HEK293 (cell line): Measurements from ENCODE around the gene SMCP.

Experiments
- CTCF ChIP-seq: fragments of 450-650 bp; formaldehyde crosslinking; IDR thresholded peaks from 2 replicates; pipeline ENCODE4 v1.5.1; 2016; ENCODE audit warnings: missing biosample characterization, missing genetic modification characterization
- REST ChIP-seq: fragments of 450-650 bp; formaldehyde crosslinking; IDR thresholded peaks from 2 replicates; pipeline ENCODE4 v1.5.1; 2016; ENCODE audit warnings: missing biosample characterization, missing genetic modification characterization
- ZNF202 ChIP-seq: fragments of 450-650 bp; formaldehyde crosslinking; IDR thresholded peaks from 2 replicates; pipeline ENCODE4 v1.5.1; 2016; ENCODE audit warnings: missing biosample characterization, missing genetic modification characterization, borderline replicate concordance
- ZNF747 ChIP-seq: fragments of 450-650 bp; formaldehyde crosslinking; IDR thresholded peaks from 2 replicates; pipeline ENCODE4 v1.5.1; 2016; ENCODE audit warnings: missing biosample characterization, missing genetic modification characterization

GRCh38 chr1:152858062-152858461 lies 20.1 kb upstream of the SMCP start:
- no peak for TF ChIP-seq REST
- TF ChIP-seq CTCF (tag by site-specific recombination): no peak
- TF ChIP-seq ZNF202 (tag by site-specific recombination): no peak
- TF ChIP-seq ZNF747 (tag by site-specific recombination): no peak
